GM18907 (cell line): ENCODE measurements around the gene KRT6B.
"Not testable (repeated sequence)": the region's sequence is repeated elsewhere in the genome, so short reads cannot be mapped to it uniquely, and the experiment has no call there.

Source experiments
- ATAC-seq: cut with Tn5 transposase; IDR thresholded peaks from one replicate; pipeline ENCODE4 v1.9.1; 2021; ENCODE audit warnings: mild to moderate bottlenecking, moderate library complexity; ENCODE audit not compliant: unreplicated experiment

KRT6B gene

GRCh38 chr12:52452101-52452500 lies at the start of gene KRT6B:
Gene KRT6B, minus strand, starts transcription at chr12:52452146. Its CDS starts 68 bp downstream, at chr12:52452078.
- ATAC-seq, result no peak

DNA sequence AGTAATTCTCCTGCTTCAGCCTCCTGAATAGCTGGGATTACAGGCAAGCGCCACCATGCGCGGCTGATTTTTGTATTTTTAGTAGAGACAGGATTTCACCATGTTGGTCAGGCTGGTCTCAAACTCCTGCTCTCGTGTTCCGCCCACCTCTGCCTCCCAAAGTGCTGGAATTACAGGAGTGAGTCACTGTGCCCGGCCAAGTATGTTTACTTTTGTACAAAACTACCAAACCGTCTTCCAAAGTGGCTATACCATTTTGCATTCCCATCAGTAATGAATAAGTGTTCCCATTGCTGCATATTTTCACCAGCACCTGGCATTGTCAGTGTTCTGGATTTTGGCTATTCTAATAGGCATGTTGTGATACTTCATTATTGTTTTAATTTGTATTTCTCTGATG lies 49.5 kb upstream of the KRT6B start:
- no peak for ATAC-seq

- ATAC-seq, result not testable (repeated sequence)
Observed at GRCh38 chr12:52500574-52500973, 48.6 kb upstream of the KRT6B start.

GRCh38 chr12:52499806-52500560 lies 48.0 kb upstream of the KRT6B start:
- ATAC-seq, result no peak

GRCh38 chr12:52498946-52499345 lies 47.0 kb upstream of the KRT6B start:
- ATAC-seq, result no peak

DNA sequence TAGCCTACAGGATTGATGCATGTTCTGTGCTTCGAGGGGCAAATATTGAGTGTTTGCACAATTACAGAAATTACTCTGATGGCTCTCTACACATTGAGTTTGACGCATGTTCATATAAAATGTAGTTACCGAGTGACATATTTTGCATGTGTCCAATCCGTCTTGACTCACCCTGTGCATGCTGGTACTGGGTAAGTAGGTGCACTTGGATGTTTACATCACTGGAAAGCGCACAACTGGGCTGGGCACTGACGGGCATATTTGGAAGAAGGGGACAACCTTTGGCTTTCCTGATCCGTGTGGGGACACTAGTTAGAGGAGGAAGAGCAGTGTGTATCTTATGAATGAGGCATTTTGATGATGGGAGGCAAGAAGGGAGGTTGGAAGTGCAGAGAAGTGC lies 46.0 kb upstream of the KRT6B start:
- no peak for ATAC-seq

GRCh38 chr12:52496590-52497071 lies 44.7 kb upstream of the KRT6B start:
- no peak for ATAC-seq

GRCh38 chr12:52496054-52496453 lies 44.1 kb upstream of the KRT6B start:
- no peak for ATAC-seq

DNA sequence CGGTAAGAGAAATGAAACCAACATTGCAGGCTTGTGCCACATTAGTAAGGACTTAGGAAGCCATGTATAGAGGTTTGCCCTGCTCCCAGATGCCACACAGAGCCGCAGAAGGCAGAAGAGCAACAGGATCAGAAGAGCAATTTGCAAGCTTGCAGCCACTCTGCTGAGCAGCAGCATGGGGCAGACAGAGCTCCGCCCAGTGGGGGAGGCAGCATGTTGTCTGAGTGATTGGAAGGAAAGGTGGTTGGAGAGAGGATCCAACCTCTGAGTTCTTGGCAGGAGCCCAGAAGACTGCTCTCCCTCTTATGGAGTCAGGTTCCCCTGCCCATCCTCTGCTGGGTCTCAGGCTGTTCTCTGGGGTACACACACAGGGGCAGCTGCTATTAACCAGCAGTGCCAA lies 43.4 kb upstream of the KRT6B start:
- ATAC-seq, result no peak

DNA sequence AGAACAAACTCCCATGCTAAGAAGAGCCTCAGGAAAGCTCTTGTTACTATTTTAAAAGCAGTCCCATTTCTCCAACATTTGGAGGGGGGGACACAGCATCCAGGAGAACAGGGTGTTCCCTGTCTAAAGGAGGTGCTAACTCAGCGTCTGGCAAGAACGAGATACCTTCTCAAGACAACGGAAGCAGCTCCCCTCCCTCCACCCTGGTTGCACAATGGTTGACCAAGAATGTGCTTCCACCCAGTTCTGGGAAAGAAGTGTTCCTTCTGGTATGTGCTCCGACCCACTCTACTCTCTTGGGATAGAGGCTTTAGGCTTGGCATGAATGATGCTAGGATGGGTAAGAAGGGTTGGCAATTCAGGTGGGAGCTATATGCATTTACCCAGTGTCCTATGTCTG lies 42.6 kb upstream of the KRT6B start:
- no peak for ATAC-seq

DNA sequence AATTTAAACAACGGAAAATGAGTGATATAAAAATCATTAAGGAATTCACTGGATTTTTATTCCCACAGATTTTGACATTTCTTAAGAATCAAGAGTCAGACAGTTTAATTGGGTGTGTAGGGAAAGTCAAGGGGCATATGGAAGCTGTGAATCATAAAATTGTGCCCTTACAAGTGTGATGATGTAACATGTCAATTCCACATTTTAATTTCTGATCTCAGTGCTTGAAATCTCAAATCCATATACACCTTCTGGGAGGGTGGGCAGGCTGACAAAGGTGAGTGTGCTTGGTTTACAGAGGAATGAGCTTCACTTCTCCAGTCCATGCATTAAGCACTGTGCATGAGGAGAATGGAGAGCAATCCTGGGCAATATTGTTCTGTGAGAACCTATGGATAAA lies 42.2 kb upstream of the KRT6B start:
- no peak for ATAC-seq

GRCh38 chr12:52493172-52493571 lies 41.2 kb upstream of the KRT6B start, which contains the start of gene KRT6A:
Gene KRT6A, minus strand, starts transcription at chr12:52493257. Its CDS starts 69 bp downstream, at chr12:52493188.
- no peak for ATAC-seq

DNA sequence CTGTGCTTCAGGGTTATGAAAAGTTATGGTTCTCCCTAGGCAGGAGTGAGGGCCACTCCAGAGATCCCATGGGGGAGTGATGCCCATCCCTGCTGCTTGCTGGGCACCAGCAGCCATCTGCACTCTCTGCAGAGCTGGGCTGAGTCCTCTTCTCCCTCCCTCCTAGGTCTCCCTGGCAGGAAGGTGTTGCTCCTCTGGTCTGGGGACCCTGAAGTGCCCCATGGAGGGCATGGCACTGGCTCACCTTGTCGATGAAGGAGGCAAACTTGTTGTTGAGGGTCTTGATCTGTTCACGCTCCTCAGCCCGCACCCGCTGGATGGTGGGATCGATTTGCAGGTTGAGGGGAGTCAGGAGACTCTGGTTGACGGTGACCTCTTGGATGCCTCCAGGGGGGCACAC lies 40.5 kb upstream of the KRT6B start:
- ATAC-seq, result not testable (repeated sequence)

DNA sequence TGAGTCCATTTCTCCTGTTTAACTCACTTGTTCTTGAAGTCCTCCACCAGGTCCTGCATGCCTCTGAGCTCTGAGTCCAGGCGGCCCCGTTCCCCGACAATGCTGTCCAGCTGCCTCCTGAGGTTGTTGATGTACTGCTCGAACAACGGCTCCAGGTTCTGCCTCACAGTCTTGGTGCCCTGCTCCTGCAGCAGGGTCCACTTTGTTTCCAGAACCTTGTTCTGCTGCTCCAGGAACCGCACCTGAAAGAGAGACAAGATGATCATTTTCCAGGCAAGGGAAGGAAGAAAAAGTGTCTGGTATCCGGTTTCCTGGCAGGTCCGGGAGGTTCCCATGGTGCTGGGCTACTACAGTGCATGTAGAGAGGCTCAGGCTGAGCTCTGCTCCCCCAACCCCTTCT lies 39.5 kb upstream of the KRT6B start:
- not testable (repeated sequence) for ATAC-seq

DNA sequence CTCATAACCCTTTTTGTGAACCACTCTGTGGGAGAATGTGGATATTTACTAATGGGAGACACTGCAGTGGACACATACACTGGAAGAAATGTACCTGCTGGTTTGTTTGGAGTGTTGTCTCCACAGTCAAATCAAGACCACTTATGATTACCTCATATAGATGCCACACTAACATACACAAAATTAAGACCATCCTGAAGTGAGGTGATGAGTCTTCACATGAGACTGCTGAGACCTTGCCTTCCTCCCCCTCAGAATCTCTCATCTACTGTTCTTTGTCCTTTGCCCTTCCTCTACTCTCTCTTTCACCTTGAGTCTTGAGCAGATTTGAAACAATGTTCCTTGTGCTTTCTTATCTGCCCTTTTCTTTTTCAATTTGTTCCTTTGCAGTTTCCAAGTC lies 36.8 kb upstream of the KRT6B start:
- no peak for ATAC-seq

- ATAC-seq, result not testable (repeated sequence)
Observed at GRCh38 chr12:52487744-52488443, 35.9 kb upstream of the KRT6B start.

- no peak for ATAC-seq
Observed at GRCh38 chr12:52487211-52487610, 35.3 kb upstream of the KRT6B start.

GRCh38 chr12:52486166-52487105 lies 34.5 kb upstream of the KRT6B start:
- no peak for ATAC-seq

DNA sequence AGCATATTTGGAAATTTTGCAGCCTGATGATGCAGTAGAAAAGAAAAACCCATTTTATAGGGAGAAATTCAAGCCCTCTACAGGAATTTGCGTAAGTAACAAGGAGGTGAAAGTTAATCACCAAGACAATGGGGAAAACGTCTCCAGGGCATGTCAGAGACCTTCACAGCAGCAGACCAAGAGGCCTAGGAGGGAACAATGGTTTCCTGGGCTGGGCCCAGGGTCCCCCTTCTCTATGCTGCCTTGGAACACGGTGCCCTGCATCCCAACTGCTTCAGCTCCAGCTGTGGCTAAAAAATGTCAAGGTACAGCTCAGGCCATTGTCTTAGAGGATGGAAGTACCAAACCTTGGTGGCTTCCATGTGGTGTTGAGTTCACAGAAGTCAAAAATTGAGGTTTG lies 28.1 kb upstream of the KRT6B start:
- no peak for ATAC-seq

- ATAC-seq, result no peak
Observed at GRCh38 chr12:52477651-52478050, 25.7 kb upstream of the KRT6B start.

- no peak for ATAC-seq
Observed at GRCh38 chr12:52474212-52474611, 22.3 kb upstream of the KRT6B start.
